ENCODE data around the gene NR0B1. TPM values are rescaled to one million over a fixed set of nuclear protein-coding genes. Genes with fewer than 3 reads are reported as not detected.

The NR0B1 gene
- polyA plus RNA-seq, 1 of the 3 experiments (the other 2 are of a cell fraction): 2.2 TPM

GRCh38 chrX:30270639-30271038 is 38.6 kb downstream of the NR0B1 start:
- Histone ChIP-seq H3K4me3 (ENCODE audit: low read depth in 2 of 2, low read length in 1 of 2) (no peak overlapping the region), H3K27ac (ENCODE audit: low read depth in 2 of 2, low read length in 1 of 2) (no peak overlapping the region), H3K27me3 (ENCODE audit: insufficient read depth) (no peaks in the 10 kb centered on the region; the same call in 1 of the 2 replicates), H2AFZ (ENCODE audit: low read depth) (no peak overlapping the region), H3K79me2 (ENCODE audit: insufficient read depth) (no peaks in the 10 kb centered on the region), H4K20me1 (ENCODE audit: insufficient read depth) (no peaks in the 10 kb centered on the region), H3K9me2 (no peaks in the 10 kb centered on the region), H3K9ac (no peak overlapping the region), H3K9me3 (no peaks in the 10 kb centered on the region), H3K4me2 (no peak overlapping the region), H3K4me1 (ENCODE audit: control insufficient read depth in 1 of 2, insufficient read depth in 2 of 2, low read depth in 1 of 2, low read length in 1 of 2) (no peaks in the 10 kb centered on the region), H3K36me3 (replicated peaks in 1 of 2; ENCODE audit: control insufficient read depth in 1 of 2, insufficient read depth in 2 of 2, low read length in 1 of 2) (no peaks in the 10 kb centered on the region), H3F3A (replicated peaks; ENCODE audit: insufficient read depth) (no peaks in the 10 kb centered on the region)
- ChIA-PET CTCF (no interaction called here), POLR2A (no interaction called here)
- no peak for TF ChIP-seq RXRA (IDR thresholded peaks at IDR 0.05; ENCODE audit: borderline replicate concordance, low read depth)
- TF ChIP-seq TEAD4 (IDR thresholded peaks at IDR 0.05; ENCODE audit: borderline replicate concordance, insufficient read depth): no peak
- TF ChIP-seq CHD2 (IDR thresholded peaks at IDR 0.05; ENCODE audit: low read length, partially characterized antibody): no peak
- TF ChIP-seq RFX5 (IDR thresholded peaks at IDR 0.05; ENCODE audit: low read length): no peak
- no peak for TF ChIP-seq CTCF (IDR thresholded peaks at IDR 0.05)
- TF ChIP-seq, protein P1, sequence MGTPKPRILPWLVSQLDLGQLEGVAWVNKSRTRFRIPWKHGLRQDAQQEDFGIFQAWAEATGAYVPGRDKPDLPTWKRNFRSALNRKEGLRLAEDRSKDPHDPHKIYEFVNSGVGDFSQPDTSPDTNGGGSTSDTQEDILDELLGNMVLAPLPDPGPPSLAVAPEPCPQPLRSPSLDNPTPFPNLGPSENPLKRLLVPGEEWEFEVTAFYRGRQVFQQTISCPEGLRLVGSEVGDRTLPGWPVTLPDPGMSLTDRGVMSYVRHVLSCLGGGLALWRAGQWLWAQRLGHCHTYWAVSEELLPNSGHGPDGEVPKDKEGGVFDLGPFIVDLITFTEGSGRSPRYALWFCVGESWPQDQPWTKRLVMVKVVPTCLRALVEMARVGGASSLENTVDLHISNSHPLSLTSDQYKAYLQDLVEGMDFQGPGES (IDR thresholded peaks at IDR 0.05; ENCODE audit: low read depth, low read length): no peak
- TF ChIP-seq NFIC (IDR thresholded peaks at IDR 0.05; ENCODE audit: borderline replicate concordance): no peak
- TF ChIP-seq MXI1 (IDR thresholded peaks at IDR 0.05; ENCODE audit: low read depth, low read length): no peak
- TF ChIP-seq FOXM1 (IDR thresholded peaks at IDR 0.05; ENCODE audit: low read depth): no peak
- TF ChIP-seq GATA2 (CRISPR knock-in tag; IDR thresholded peaks at IDR 0.05): no peak
- no peak for TF ChIP-seq YY1 (IDR thresholded peaks at IDR 0.05; ENCODE audit: low read depth)
- no peak for TF ChIP-seq GABPA (IDR thresholded peaks at IDR 0.05; ENCODE audit: low read depth)
- TF ChIP-seq, protein P2, sequence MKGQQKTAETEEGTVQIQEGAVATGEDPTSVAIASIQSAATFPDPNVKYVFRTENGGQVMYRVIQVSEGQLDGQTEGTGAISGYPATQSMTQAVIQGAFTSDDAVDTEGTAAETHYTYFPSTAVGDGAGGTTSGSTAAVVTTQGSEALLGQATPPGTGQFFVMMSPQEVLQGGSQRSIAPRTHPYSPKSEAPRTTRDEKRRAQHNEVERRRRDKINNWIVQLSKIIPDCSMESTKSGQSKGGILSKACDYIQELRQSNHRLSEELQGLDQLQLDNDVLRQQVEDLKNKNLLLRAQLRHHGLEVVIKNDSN (IDR thresholded peaks at IDR 0.05; ENCODE audit: borderline replicate concordance, low read depth): no peak
- TF ChIP-seq TCF12 (IDR thresholded peaks at IDR 0.05): no peak
- TF ChIP-seq TAF1 (IDR thresholded peaks at IDR 0.05; ENCODE audit: borderline replicate concordance, low read depth, low read length): no peak
- no peak for TF ChIP-seq FOSL2 (IDR thresholded peaks at IDR 0.05; ENCODE audit: borderline replicate concordance, low read depth)
- TF ChIP-seq, protein P3, sequence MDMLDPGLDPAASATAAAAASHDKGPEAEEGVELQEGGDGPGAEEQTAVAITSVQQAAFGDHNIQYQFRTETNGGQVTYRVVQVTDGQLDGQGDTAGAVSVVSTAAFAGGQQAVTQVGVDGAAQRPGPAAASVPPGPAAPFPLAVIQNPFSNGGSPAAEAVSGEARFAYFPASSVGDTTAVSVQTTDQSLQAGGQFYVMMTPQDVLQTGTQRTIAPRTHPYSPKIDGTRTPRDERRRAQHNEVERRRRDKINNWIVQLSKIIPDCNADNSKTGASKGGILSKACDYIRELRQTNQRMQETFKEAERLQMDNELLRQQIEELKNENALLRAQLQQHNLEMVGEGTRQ (IDR thresholded peaks at IDR 0.05; ENCODE audit: borderline replicate concordance, low read depth, low read length): no peak
- no peak for TF ChIP-seq PBX3 (IDR thresholded peaks at IDR 0.05)
- WGBS (ENCODE audit: low lambda C conversion rate): 20% methylated on average over 3 of the region's 3 CpGs
- no peak for DNase-seq
